GM12865 (cell line): ENCODE data around the gene HELLS.

Source experiments
- DNase-seq: peaks from one replicate; pipeline ENCODE4 v3.0.0; 2010; ENCODE audit warnings: low read depth
- H3K4me3 ChIP-seq: 2 replicates; pipeline ENCODE4 v1.5.1; 2011; ENCODE audit warnings: mild to moderate bottlenecking, low read depth, low read length, control low read depth
- CTCF ChIP-seq: IDR thresholded peaks from 2 replicates; pipeline ENCODE4 v1.5.1; 2011; ENCODE audit warnings: low read length, control low read depth, low read depth, inconsistent platforms; ENCODE audit not compliant: insufficient read depth; ENCODE audit errors: missing control alignments

Gene HELLS

GRCh38 chr10:94578790-94579189 is 33.2 kb downstream of the HELLS start:
- H3K4me3 ChIP-seq = no peak overlapping the region
- DNase-seq = no peak

GRCh38 chr10:94583124-94583523 is 37.5 kb downstream of the HELLS start:
- DNase-seq = no peak
- no peak for TF ChIP-seq CTCF
- H3K4me3 ChIP-seq = no peak overlapping the region

More at GRCh38 chr10:94578790-94579189, 33.2 kb downstream of the HELLS start:
- TF ChIP-seq CTCF = no peak

GRCh38 chr10:94591461-94592205 is 46.0 kb downstream of the HELLS start:
- H3K4me3 ChIP-seq = peak overlapping the region; percentile 14; the same call in 1 of the 2 replicates
- no peak for TF ChIP-seq CTCF
- peak; percentile 52 for DNase-seq

- no peak for TF ChIP-seq CTCF
- H3K4me3 ChIP-seq = no peak overlapping the region
- DNase-seq = no peak
Observed at GRCh38 chr10:94602729-94603515, 57.3 kb downstream of the HELLS start.

GRCh38 chr10:94607111-94607510 is 61.5 kb downstream of the HELLS start:
- no peak for TF ChIP-seq CTCF
- DNase-seq = peak; percentile 57
- H3K4me3 ChIP-seq = no peak overlapping the region

- DNase-seq = no peak
- no peak overlapping the region for H3K4me3 ChIP-seq
- no peak for TF ChIP-seq CTCF
Observed at GRCh38 chr10:94608559-94608958, 63.0 kb downstream of the HELLS start.
